HEK293T (cell line): ENCODE measurements around the gene PSIP1.
"Not testable (repeated sequence)": the region's sequence is repeated elsewhere in the genome, so short reads cannot be mapped to it uniquely, and the experiment has no call there.

Experiments used
- CTCF ChIA-PET: fragments of 350-600 bp; formaldehyde crosslinking; extraction: SDS; loops from one replicate; lab custom pipeline; 2021; ENCODE audit warnings: antibody characterized with exemption, inconsistent platforms; lab: Yijun Ruan, JAX
- POLR2A ChIA-PET: fragments of 350-600 bp; formaldehyde crosslinking; extraction: SDS; loops from one replicate; lab custom pipeline; 2020; ENCODE audit warnings: antibody characterized with exemption, inconsistent platforms; lab: Yijun Ruan, JAX
- DNase-seq: peaks from one replicate; pipeline ENCODE4 v3.0.0; 2012; ENCODE audit warnings: mixed read lengths; ENCODE audit errors: extremely low spot score
- ARNT ChIP-seq: fragments of 450-650 bp; IDR thresholded peaks from 2 replicates; pipeline ENCODE4 v1.6.1; 2017; ENCODE audit warnings: mild to moderate bottlenecking
- BHLHE40 ChIP-seq: fragments of 450-650 bp; IDR thresholded peaks from 2 replicates; pipeline ENCODE4 v1.6.1; 2016; ENCODE audit warnings: mild to moderate bottlenecking, moderate library complexity, borderline replicate concordance
- CTBP1 ChIP-seq: fragments of 450-650 bp; IDR thresholded peaks from 2 replicates; pipeline ENCODE4 v1.6.1; 2016; ENCODE audit warnings: borderline replicate concordance
- ELF4 ChIP-seq: fragments of 450-650 bp; IDR thresholded peaks from 2 replicates; pipeline ENCODE4 v1.6.1; 2017; ENCODE audit warnings: antibody characterized with exemption
- FOXA1 ChIP-seq: fragments of 450-650 bp; IDR thresholded peaks from 2 replicates; pipeline ENCODE4 v1.6.1; 2016; ENCODE audit warnings: mild to moderate bottlenecking
- FOXK2 ChIP-seq: fragments of 450-650 bp; IDR thresholded peaks from 2 replicates; pipeline ENCODE4 v1.6.1; 2016; ENCODE audit warnings: mild to moderate bottlenecking
- FOXM1 ChIP-seq: fragments of 450-650 bp; IDR thresholded peaks from 2 replicates; pipeline ENCODE4 v1.6.1; 2017; ENCODE audit warnings: mild to moderate bottlenecking, borderline replicate concordance
- HDGF ChIP-seq: fragments of 450-650 bp; IDR thresholded peaks from 2 replicates; pipeline ENCODE4 v1.6.1; 2017; ENCODE audit warnings: antibody characterized with exemption, borderline replicate concordance
- L3MBTL2 ChIP-seq: fragments of 450-650 bp; conservative IDR thresholded peaks from 2 replicates; pipeline ENCODE4 v1.6.1; 2016; ENCODE audit warnings: mild to moderate bottlenecking
- LEF1 ChIP-seq: fragments of 450-650 bp; IDR thresholded peaks from 2 replicates; pipeline ENCODE4 v1.6.1; 2017; ENCODE audit warnings: mild to moderate bottlenecking, borderline replicate concordance
- NFRKB ChIP-seq: fragments of 450-650 bp; IDR thresholded peaks from 2 replicates; pipeline ENCODE4 v1.6.1; 2016; ENCODE audit warnings: mild to moderate bottlenecking, moderate library complexity
- PKNOX1 ChIP-seq: fragments of 450-650 bp; IDR thresholded peaks from 2 replicates; pipeline ENCODE4 v1.6.1; 2016
- SP1 ChIP-seq: fragments of 450-650 bp; IDR thresholded peaks from 2 replicates; pipeline ENCODE4 v1.6.1; 2017
- SUZ12 ChIP-seq: fragments of 450-650 bp; IDR thresholded peaks from 2 replicates; pipeline ENCODE4 v1.6.1; 2016; ENCODE audit warnings: mild to moderate bottlenecking
- TARDBP ChIP-seq: fragments of 450-650 bp; IDR thresholded peaks from 2 replicates; pipeline ENCODE4 v1.6.1; 2016
- ZNF384 ChIP-seq: fragments of 450-650 bp; IDR thresholded peaks from 2 replicates; pipeline ENCODE4 v1.6.1; 2016

The PSIP1 gene

DNA sequence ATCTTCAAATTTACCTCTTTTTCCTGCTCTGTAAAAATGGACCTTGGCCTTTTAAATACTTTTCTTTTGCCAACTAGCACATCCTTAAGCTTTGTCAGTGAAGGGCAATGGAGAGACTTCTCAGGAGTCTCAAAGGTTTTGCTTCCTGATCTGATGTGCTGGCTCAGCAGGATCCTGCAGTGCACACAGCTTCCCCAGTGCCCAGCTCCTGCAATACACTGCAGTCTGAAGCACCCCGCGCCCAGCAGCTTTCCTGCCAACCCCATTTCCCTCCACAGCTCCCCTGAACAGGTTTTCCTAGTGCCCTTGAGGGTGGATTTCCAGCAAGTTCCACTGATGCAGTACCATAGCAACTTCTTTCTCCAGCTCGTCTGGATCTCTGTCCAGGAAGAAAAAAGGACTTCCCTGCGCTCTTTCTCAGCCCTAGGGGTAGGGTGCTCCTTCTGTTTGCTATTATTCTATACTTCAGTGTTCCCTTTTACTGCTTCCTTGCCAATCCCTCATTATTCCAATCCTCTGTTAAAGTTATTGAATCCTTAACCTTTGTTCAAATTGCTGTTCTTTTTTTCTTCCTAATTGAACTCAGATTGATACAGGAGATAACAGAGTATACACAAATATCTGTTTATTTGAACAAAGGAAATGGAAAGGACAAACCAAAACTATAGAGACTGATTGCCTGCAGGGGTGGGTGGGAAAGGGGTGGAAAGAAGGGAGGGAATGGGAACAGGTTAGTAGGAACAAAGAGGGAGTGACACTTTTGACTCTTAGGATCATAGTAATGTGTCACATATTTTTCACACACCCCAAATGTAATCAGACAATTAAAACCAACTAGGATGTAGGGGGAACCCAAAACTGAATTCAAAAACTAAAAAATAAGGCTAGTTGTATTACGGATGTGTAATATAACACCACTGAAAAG is 79.6 kb downstream of the PSIP1 start:
- TF ChIP-seq FOXA1 = no peak
- no peak for TF ChIP-seq HDGF
- no peak for TF ChIP-seq BHLHE40
- TF ChIP-seq FOXK2 = no peak
- no peak for TF ChIP-seq SUZ12
- no peak for TF ChIP-seq CTBP1
- no peak for TF ChIP-seq TARDBP
- TF ChIP-seq ARNT = no peak
- TF ChIP-seq FOXM1 = no peak
- no peak for DNase-seq
- CTCF ChIA-PET = no interaction called here
- POLR2A ChIA-PET = interaction anchor here (1.4 kb wide), 1 partner anchor 9 kb away, joined by 5 read pairs; the partner anchor contains the start of gene SNAPC3

GRCh38 chr9:15427702-15428101 is 83.1 kb downstream of the PSIP1 start:
- DNase-seq, CTCF ChIA-PET, POLR2A ChIA-PET: not testable (repeated sequence)

GRCh38 chr9:15426019-15426418 is 84.8 kb downstream of the PSIP1 start:
- ChIA-PET POLR2A (no interaction called here), CTCF (no interaction called here)
- no peak for TF ChIP-seq BHLHE40
- no peak for TF ChIP-seq ARNT
- no peak for TF ChIP-seq SUZ12
- DNase-seq = no peak

- TF ChIP-seq SP1 (no peak), BHLHE40 (no peak), CTBP1 (no peak)
- DNase-seq = no peak
These were observed 87.4 kb downstream of the PSIP1 start for GRCh38 chr9:15423231-15423985.

GRCh38 chr9:15422372-15423230 is 88.2 kb downstream of the PSIP1 start, which contains the start of gene SNAPC3:
TSS of gene SNAPC3 (plus strand) at chr9:15422876. CDS start at chr9:15422880, 4 bp downstream.
- DNase-seq = peak; percentile 84
- POLR2A ChIA-PET = interaction anchor here (0.8 to 1.8 kb wide), 4 partner anchors 8 to 130 kb away, joined by 3 to 6 read pairs (median 4); partner anchors contain the start of genes CCDC171, PSIP1 and TTC39B
- CTCF ChIA-PET = no interaction called here
- TF ChIP-seq SUZ12 (peak; percentile 73), BHLHE40 (no peak), FOXM1 (no peak)

More at GRCh38 chr9:15423231-15423985, 87.4 kb downstream of the PSIP1 start:
- POLR2A ChIA-PET = interaction anchor here (1.8 kb wide), 1 partner anchor 7 kb away, joined by 5 read pairs; no protein-coding TSS in a partner anchor
- CTCF ChIA-PET = no interaction called here

DNA sequence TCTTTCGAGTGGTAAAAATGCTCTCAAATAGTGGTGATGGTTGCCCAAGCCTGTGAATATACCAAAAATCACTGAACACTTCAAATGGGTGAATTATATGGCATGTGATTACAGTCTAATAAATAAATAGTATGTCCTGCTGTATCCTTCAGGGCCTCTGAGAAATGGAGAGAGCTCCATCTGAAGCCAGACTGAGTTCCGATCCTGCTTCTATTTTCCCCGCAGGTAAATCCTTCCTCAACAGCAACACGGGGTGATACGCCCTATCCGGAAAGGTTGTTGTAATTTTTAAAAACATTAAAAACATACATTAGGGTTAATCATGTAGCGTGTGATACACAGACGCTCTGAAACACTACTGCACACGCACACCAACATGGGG is 88.8 kb downstream of the PSIP1 start:
- DNase-seq = no peak
- TF ChIP-seq NFRKB (no peak), LEF1 (no peak), SP1 (no peak), ZNF384 (no peak), PKNOX1 (no peak), TARDBP (no peak), SUZ12 (no peak), HDGF (no peak), L3MBTL2 (no peak), ARNT (no peak), BHLHE40 (no peak), FOXA1 (no peak), CTBP1 (no peak), FOXM1 (no peak), FOXK2 (no peak), ELF4 (no peak)
- ChIA-PET POLR2A (interaction anchor here (0.6 to 1.8 kb wide), 5 partner anchors 9 to 131 kb away, joined by 3 to 6 read pairs (median 3); partner anchors contain the start of genes CCDC171, PSIP1 and TTC39B), CTCF (no interaction called here)

- POLR2A ChIA-PET = interaction anchor here (0.6 to 1.8 kb wide), 5 partner anchors 9 to 131 kb away, joined by 3 to 6 read pairs (median 3); partner anchors contain the start of genes CCDC171, PSIP1 and TTC39B
- CTCF ChIA-PET = no interaction called here
- TF ChIP-seq FOXK2 (no peak), ELF4 (no peak)
- no peak for DNase-seq
These were observed 89.2 kb downstream of the PSIP1 start for GRCh38 chr9:15421532-15421931.
